ENCODE results near the gene MR1. TPM values are rescaled to one million over a fixed set of nuclear protein-coding genes. Genes with fewer than 3 reads are reported as not detected.

The MR1 gene
- total RNA-seq, 1 donor from 2014 or later = 1.2 TPM

GRCh38 chr1:181105134-181106021 lies 71.6 kb downstream of the MR1 start:
- Mint-ChIP-seq H3K9me3 (ENCODE audit: unreplicated experiment) (no peaks in the 10 kb centered on the region), H3K27me3 (ENCODE audit: low read depth, unreplicated experiment) (peaks cover 8% of the 10 kb centered on the region), H3K27ac (ENCODE audit: unreplicated experiment) (peak overlapping the region; percentile 91), H3K4me3 (ENCODE audit: unreplicated experiment) (peak overlapping the region; percentile 95), H3K36me3 (ENCODE audit: low read depth, unreplicated experiment) (no peaks in the 10 kb centered on the region), H3K4me1 (ENCODE audit: low read depth, unreplicated experiment) (peaks cover 44% of the 10 kb centered on the region)
- H3K27me3 ChIP-seq (ENCODE audit: insufficient read depth, low read length) = no peaks in the 10 kb centered on the region
- peak overlapping the region; percentile 89 for H3K9ac ChIP-seq (ENCODE audit: low read length)
- peaks cover 38% of the 10 kb centered on the region for H3K4me1 ChIP-seq (ENCODE audit: insufficient read depth, low read length)
- DNase-seq (ENCODE audit: low read depth) (peak; percentile 67), FAIRE-seq (no peak)
- TF ChIP-seq EZH2 (IDR thresholded peaks at IDR 0.05; ENCODE audit: insufficient read depth, low read length) (no peak), CTCF (IDR thresholded peaks at IDR 0.05; ENCODE audit: insufficient read depth, low read depth, low read length) (no peak)
- H3K9me3 ChIP-seq (ENCODE audit: insufficient read depth, low read depth, low read length) = no peaks in the 10 kb centered on the region
- peak overlapping the region; percentile 70 for H3K4me3 ChIP-seq (ENCODE audit: insufficient read depth, low read depth, low read length)
- no peaks in the 10 kb centered on the region for H3K79me2 ChIP-seq (ENCODE audit: insufficient read depth, low read length)
- peak overlapping the region; percentile 80 for H3K27ac ChIP-seq (ENCODE audit: low read depth, low read length)
- H4K20me1 ChIP-seq (ENCODE audit: insufficient read depth, low read length) = no peaks in the 10 kb centered on the region
- no peaks in the 10 kb centered on the region for H3K36me3 ChIP-seq (ENCODE audit: insufficient read depth, low read length)
- peak overlapping the region; percentile 68 for H2AFZ ChIP-seq (ENCODE audit: low read depth, low read length)
- peak overlapping the region; percentile 95 for H3K4me2 ChIP-seq (ENCODE audit: low read length)

DNA sequence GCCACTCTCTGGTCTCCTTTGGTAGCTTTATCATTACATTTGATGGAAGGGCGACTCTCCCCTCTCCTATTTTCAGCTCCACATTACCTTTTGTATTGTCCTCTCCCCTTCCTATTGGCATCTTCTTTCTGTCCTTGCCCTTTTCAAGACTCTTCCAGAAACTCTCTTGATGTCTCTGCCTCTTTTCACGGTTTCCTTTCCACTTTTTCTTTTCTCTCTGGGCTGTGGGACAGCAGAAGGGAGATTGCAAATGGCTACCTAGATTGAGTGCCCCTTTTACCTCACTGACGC lies 72.2 kb downstream of the MR1 start:
- TF ChIP-seq EZH2 (IDR thresholded peaks at IDR 0.05; ENCODE audit: insufficient read depth, low read length) (no peak), CTCF (IDR thresholded peaks at IDR 0.05; ENCODE audit: insufficient read depth, low read depth, low read length) (no peak)
- Histone ChIP-seq H3K4me3 (ENCODE audit: insufficient read depth, low read depth, low read length) (peak overlapping the region; percentile 47), H2AFZ (ENCODE audit: low read depth, low read length) (peak overlapping the region; percentile 68), H3K79me2 (ENCODE audit: insufficient read depth, low read length) (no peaks in the 10 kb centered on the region), H3K9me3 (ENCODE audit: insufficient read depth, low read depth, low read length) (no peaks in the 10 kb centered on the region), H4K20me1 (ENCODE audit: insufficient read depth, low read length) (no peaks in the 10 kb centered on the region), H3K9ac (ENCODE audit: low read length) (peak overlapping the region; percentile 45), H3K4me1 (ENCODE audit: insufficient read depth, low read length) (peaks cover 32% of the 10 kb centered on the region), H3K4me2 (ENCODE audit: low read length) (peak overlapping the region; percentile 82), H3K27ac (ENCODE audit: low read depth, low read length) (no peak overlapping the region), H3K27me3 (ENCODE audit: insufficient read depth, low read length) (no peaks in the 10 kb centered on the region), H3K36me3 (ENCODE audit: insufficient read depth, low read length) (no peaks in the 10 kb centered on the region)
- DNase-seq (ENCODE audit: low read depth) = no peak
- peaks cover 38% of the 10 kb centered on the region for H3K4me1 Mint-ChIP-seq (ENCODE audit: low read depth, unreplicated experiment)
- peak overlapping the region; percentile 91 for H3K27ac Mint-ChIP-seq (ENCODE audit: unreplicated experiment)
- no peaks in the 10 kb centered on the region for H3K9me3 Mint-ChIP-seq (ENCODE audit: unreplicated experiment)
- FAIRE-seq = no peak
- no peaks in the 10 kb centered on the region for H3K36me3 Mint-ChIP-seq (ENCODE audit: low read depth, unreplicated experiment)
- peaks cover 8% of the 10 kb centered on the region for H3K27me3 Mint-ChIP-seq (ENCODE audit: low read depth, unreplicated experiment)
- peak overlapping the region; percentile 81 for H3K4me3 Mint-ChIP-seq (ENCODE audit: unreplicated experiment)

DNA sequence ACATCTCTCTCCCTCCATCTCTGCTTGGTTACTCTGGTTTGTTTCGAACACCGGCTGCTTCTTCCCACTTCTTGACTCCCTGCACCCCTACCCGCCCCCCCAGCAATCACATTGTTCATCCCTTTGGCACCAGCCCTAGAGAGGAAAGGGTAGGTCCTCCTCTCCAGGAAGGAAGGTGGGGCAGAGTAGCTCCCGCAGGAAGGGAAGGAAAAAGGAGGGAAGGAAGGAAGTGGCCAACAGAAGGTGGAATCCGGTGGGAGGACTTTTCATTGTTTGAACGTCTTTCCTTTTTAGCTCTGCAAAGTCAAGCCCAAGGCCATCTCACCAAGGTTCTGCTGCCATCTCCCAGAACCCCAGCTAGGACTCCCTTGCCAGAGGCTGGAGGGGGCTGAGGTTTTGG lies 72.7 kb downstream of the MR1 start:
- H3K4me2 ChIP-seq (ENCODE audit: low read length) = no peak overlapping the region
- H2AFZ ChIP-seq (ENCODE audit: low read depth, low read length) = no peak overlapping the region
- H3K9me3 Mint-ChIP-seq (ENCODE audit: unreplicated experiment) = no peaks in the 10 kb centered on the region
- peaks cover 8% of the 10 kb centered on the region for H3K27me3 Mint-ChIP-seq (ENCODE audit: low read depth, unreplicated experiment)
- no peaks in the 10 kb centered on the region for H3K79me2 ChIP-seq (ENCODE audit: insufficient read depth, low read length)
- H3K9ac ChIP-seq (ENCODE audit: low read length) = no peak overlapping the region
- no peaks in the 10 kb centered on the region for H3K36me3 ChIP-seq (ENCODE audit: insufficient read depth, low read length)
- FAIRE-seq (no peak), DNase-seq (ENCODE audit: low read depth) (no peak)
- H3K9me3 ChIP-seq (ENCODE audit: insufficient read depth, low read depth, low read length) = no peaks in the 10 kb centered on the region
- H4K20me1 ChIP-seq (ENCODE audit: insufficient read depth, low read length) = no peaks in the 10 kb centered on the region
- H3K4me3 Mint-ChIP-seq (ENCODE audit: unreplicated experiment) = no peak overlapping the region
- H3K4me3 ChIP-seq (ENCODE audit: insufficient read depth, low read depth, low read length) = no peak overlapping the region
- H3K27me3 ChIP-seq (ENCODE audit: insufficient read depth, low read length) = no peaks in the 10 kb centered on the region
- H3K27ac ChIP-seq (ENCODE audit: low read depth, low read length) = no peak overlapping the region
- H3K4me1 Mint-ChIP-seq (ENCODE audit: low read depth, unreplicated experiment) = peaks cover 35% of the 10 kb centered on the region
- TF ChIP-seq EZH2 (IDR thresholded peaks at IDR 0.05; ENCODE audit: insufficient read depth, low read length) (no peak), CTCF (IDR thresholded peaks at IDR 0.05; ENCODE audit: insufficient read depth, low read depth, low read length) (no peak)
- peaks cover 29% of the 10 kb centered on the region for H3K4me1 ChIP-seq (ENCODE audit: insufficient read depth, low read length)
- no peaks in the 10 kb centered on the region for H3K36me3 Mint-ChIP-seq (ENCODE audit: low read depth, unreplicated experiment)
- H3K27ac Mint-ChIP-seq (ENCODE audit: unreplicated experiment) = peak overlapping the region; percentile 4
